GM19397 (cell line): Measurements from ENCODE around the gene CYP4F8.

ENCODE experiments used
- ATAC-seq: cut with Tn5 transposase; IDR thresholded peaks from one replicate; pipeline ENCODE4 v1.9.1; 2021; ENCODE audit warnings: mild to moderate bottlenecking, moderate library complexity; ENCODE audit not compliant: unreplicated experiment

Gene CYP4F8

GRCh38 chr19:15615526-15615925 lies 508 bp downstream of the CYP4F8 start:
- ATAC-seq = no peak

GRCh38 chr19:15616183-15616582 lies 1.2 kb downstream of the CYP4F8 start:
- no peak for ATAC-seq

- no peak for ATAC-seq
Measured at GRCh38 chr19:15616627-15617270, 1.7 kb downstream of the CYP4F8 start.

- ATAC-seq = no peak
Measured at GRCh38 chr19:15618321-15618720, 3.3 kb downstream of the CYP4F8 start.

GRCh38 chr19:15621801-15622200 lies 6.8 kb downstream of the CYP4F8 start:
- no peak for ATAC-seq

GRCh38 chr19:15622991-15623390 lies 8.0 kb downstream of the CYP4F8 start:
- no peak for ATAC-seq

GRCh38 chr19:15623711-15624318 lies 8.8 kb downstream of the CYP4F8 start:
- no peak for ATAC-seq

GRCh38 chr19:15628236-15629002 lies 13.4 kb downstream of the CYP4F8 start:
- ATAC-seq = no peak

- no peak for ATAC-seq
Measured at GRCh38 chr19:15629003-15629880, 14.2 kb downstream of the CYP4F8 start.

GRCh38 chr19:15631817-15632216 lies 16.8 kb downstream of the CYP4F8 start:
- ATAC-seq = no peak

GRCh38 chr19:15633082-15633835 lies 18.2 kb downstream of the CYP4F8 start:
- ATAC-seq = no peak

GRCh38 chr19:15634105-15634504 lies 19.1 kb downstream of the CYP4F8 start:
- ATAC-seq = no peak

- no peak for ATAC-seq
Measured at GRCh38 chr19:15635016-15635805, 20.2 kb downstream of the CYP4F8 start.

- ATAC-seq = no peak
Measured at GRCh38 chr19:15636026-15636425, 21.0 kb downstream of the CYP4F8 start.

- ATAC-seq = no peak
Measured at GRCh38 chr19:15639596-15639995, 24.6 kb downstream of the CYP4F8 start.

GRCh38 chr19:15640294-15640903 lies 25.4 kb downstream of the CYP4F8 start, which contains the start of gene CYP4F3:
Gene CYP4F3 (plus strand): TSS chr19:15640897. CDS start chr19:15641416, 519 bp downstream.
- ATAC-seq = no peak

- ATAC-seq = no peak
Measured at GRCh38 chr19:15640904-15641597, 26.0 kb downstream of the CYP4F8 start.

GRCh38 chr19:15641901-15642491 lies 27.0 kb downstream of the CYP4F8 start:
- no peak for ATAC-seq
